Measurements from ENCODE around the gene FOXF1.

The FOXF1 gene

DNA sequence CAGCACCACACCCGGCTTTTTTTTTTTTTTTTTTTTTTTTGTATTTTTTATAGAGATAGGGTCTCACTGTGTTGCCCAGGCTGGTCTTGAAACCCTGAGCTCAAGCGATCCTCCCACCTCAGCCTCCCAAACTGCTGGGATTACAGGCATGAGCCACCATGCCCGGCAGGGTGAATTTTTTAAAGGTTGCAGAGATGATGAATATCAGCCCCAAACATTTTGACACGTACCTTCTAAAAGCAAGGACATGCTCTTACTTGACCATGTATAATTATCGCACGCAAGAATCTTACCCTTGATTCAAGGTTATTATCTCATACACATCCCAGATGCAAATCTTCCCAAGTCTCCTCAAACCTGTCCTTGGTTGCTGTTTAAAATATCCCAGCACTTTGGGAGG is 52.0 kb downstream of the FOXF1 start:
- TF ChIP-seq, protein P1, sequence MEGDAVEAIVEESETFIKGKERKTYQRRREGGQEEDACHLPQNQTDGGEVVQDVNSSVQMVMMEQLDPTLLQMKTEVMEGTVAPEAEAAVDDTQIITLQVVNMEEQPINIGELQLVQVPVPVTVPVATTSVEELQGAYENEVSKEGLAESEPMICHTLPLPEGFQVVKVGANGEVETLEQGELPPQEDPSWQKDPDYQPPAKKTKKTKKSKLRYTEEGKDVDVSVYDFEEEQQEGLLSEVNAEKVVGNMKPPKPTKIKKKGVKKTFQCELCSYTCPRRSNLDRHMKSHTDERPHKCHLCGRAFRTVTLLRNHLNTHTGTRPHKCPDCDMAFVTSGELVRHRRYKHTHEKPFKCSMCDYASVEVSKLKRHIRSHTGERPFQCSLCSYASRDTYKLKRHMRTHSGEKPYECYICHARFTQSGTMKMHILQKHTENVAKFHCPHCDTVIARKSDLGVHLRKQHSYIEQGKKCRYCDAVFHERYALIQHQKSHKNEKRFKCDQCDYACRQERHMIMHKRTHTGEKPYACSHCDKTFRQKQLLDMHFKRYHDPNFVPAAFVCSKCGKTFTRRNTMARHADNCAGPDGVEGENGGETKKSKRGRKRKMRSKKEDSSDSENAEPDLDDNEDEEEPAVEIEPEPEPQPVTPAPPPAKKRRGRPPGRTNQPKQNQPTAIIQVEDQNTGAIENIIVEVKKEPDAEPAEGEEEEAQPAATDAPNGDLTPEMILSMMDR (IDR thresholded peaks at IDR 0.05; ENCODE audit: low read depth, low read length) = no peak
- H3K4me3 ChIP-seq (ENCODE audit: low read depth, low read length) = no peak overlapping the region

DNA sequence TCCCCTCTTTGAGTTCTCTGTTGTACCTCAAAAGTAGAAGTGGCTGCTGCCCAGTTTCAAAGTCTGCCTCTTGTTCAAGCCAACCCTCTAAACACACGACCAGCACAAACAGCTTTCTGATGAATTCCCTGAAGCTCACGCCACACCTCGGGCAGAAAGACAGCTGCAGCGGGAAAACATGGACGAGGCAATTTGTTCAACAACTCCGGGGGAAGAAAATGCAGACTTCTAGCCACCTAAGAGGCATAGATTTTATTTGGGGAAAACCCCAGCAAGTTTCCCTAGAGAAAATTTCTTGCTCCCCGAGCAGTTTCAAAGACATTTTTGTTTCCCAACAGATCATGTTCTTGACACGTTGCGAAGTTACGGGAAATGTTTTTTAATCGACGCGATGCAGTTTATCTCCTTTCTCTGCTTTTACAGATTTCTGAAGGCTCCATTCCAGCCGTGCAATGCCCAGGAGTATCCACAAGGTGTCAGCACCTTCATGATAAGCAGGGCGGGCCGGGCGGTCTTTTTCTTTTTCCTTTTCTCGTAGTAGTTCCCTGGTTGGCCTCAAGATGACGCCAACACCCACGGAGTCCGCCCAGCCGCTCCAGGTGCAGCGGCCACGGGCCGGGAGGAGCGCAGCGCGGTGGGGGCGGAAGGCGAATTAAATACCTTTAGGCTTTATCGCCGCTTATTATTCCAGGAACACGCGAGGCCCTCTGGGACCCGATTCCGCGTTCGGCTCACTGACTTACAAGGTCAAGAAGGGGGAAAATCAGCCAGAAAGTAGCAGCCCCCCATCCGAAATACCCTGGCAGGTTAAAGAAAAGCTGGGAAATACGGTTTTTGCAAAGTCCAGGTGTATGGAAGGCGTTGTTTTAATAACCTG is 53.4 kb downstream of the FOXF1 start:
- TF ChIP-seq, protein P1 (IDR thresholded peaks at IDR 0.05; ENCODE audit: low read depth, low read length) = peak; percentile 100
- peak overlapping the region; percentile 47 for H3K4me3 ChIP-seq (ENCODE audit: low read depth, low read length)
